HCT116 (cell line): ENCODE measurements around the gene CEMIP2. TPM values are rescaled to one million over a fixed set of nuclear protein-coding genes. Genes with fewer than 3 reads are reported as not detected.

Experiments
- ATAC-seq: fragments of 200-7000 bp; cut with Tn5 transposase; 2 replicates; pipeline ENCODE4 v1.9.1; 2020; ENCODE audit warnings: mild to moderate bottlenecking, moderate library complexity
- BruUV-seq: library from RNA; stranded (reverse); fragments of 400-500 nt; replicated peaks from 2 replicates; lab custom pipeline; 2021; lab: Mats Ljungman, UMichigan
- CTCF ChIA-PET: fragments of 300-600 bp; sonication (Branson Sonifier 250); formaldehyde crosslinking; loops from one replicate; lab custom pipeline; 2021; ENCODE audit warnings: antibody characterized with exemption; lab: Charles Lee
- POLR2A ChIA-PET: fragments of 300-600, 350-600 bp; sonication (Branson Sonifier 250); formaldehyde crosslinking; loops from one replicate; lab custom pipeline; 2021; ENCODE audit warnings: antibody characterized with exemption; lab: Charles Lee
- RAD21 ChIA-PET, 2 experiments: fragments of 300-600 bp; sonication (Branson Sonifier 250); formaldehyde crosslinking; loops; one replicate each; lab custom pipeline; 2023; ENCODE audit warnings: low total read pairs in 2 of 2; ENCODE audit not compliant: uncharacterized antibody in 2 of 2, unreplicated experiment in 2 of 2, low non-redundant PET in 1 of 2; lab: Charles Lee
- DNase-seq: peaks from one replicate; pipeline ENCODE4 v3.0.0-alpha.2; 2010; ENCODE audit warnings: low read depth, low spot score
- H2AFZ ChIP-seq: fragments of 200-600 bp; shearing (Covaris generic), sonication (generic); 2 replicates; pipeline ENCODE4 v1.6.1; 2017; ENCODE audit warnings: low read depth, mixed run types, mixed read lengths, antibody characterized with exemption, low read length; ENCODE audit not compliant: poor library complexity, severe bottlenecking
- H3K27ac ChIP-seq: 2 replicates; pipeline ENCODE4 v1.5.1; 2012; ENCODE audit warnings: low read depth, low read length
- H3K27me3 ChIP-seq: fragments of 200-600 bp; sonication (generic); 2 replicates; pipeline ENCODE4 v1.6.1; 2016; ENCODE audit warnings: mixed run types, low read length, mixed read lengths; ENCODE audit not compliant: insufficient read depth
- H3K36me3 ChIP-seq, 2 experiments: fragments of 200-500 bp in 1 of 2; fragments of 200-600 bp in 1 of 2; sonication (Bioruptor generic) in 1 of 2; sonication (generic) in 1 of 2; 2 replicates each; pipeline versions ENCODE4 v1.5.1 to v1.6.1; 2014 to 2016; ENCODE audit warnings: low read length in 2 of 2, inconsistent platforms in 1 of 2, mixed read lengths in 1 of 2, mixed run types in 1 of 2; ENCODE audit not compliant: insufficient read depth in 2 of 2, control insufficient read depth in 1 of 2
- H3K4me1 ChIP-seq, 2 experiments: fragments of 200-600 bp in 1 of 2; sonication (generic) in 1 of 2; 2 replicates each; pipeline versions ENCODE4 v1.5.1 to v1.6.1; 2012 to 2017; ENCODE audit warnings: low read length in 2 of 2, inconsistent platforms in 1 of 2, mild to moderate bottlenecking in 1 of 2, mixed read lengths in 1 of 2, mixed run types in 1 of 2, moderate library complexity in 1 of 2; ENCODE audit not compliant: insufficient read depth in 2 of 2, control insufficient read depth in 1 of 2
- H3K4me2 ChIP-seq: fragments of 200-600 bp; sonication (generic); 2 replicates; pipeline ENCODE4 v1.6.1; 2017; ENCODE audit warnings: mixed run types, low read length, mixed read lengths
- H3K4me3 ChIP-seq, 2 experiments: fragments of 200-600 bp in 1 of 2; sonication (generic) in 1 of 2; replicated peaks in 1 of 2; 2 replicates each; pipeline ENCODE4 v1.5.1; 2011 to 2016; ENCODE audit warnings: low read length in 2 of 2, control low read depth in 1 of 2, low read depth in 1 of 2, mild to moderate bottlenecking in 1 of 2, mixed read lengths in 1 of 2, mixed run types in 1 of 2
- H3K79me2 ChIP-seq: fragments of 200-600 bp; sonication (generic); 2 replicates; pipeline ENCODE4 v1.6.1; 2017; ENCODE audit warnings: mild to moderate bottlenecking, mixed run types, low read length, moderate library complexity, mixed read lengths; ENCODE audit not compliant: insufficient read depth
- H3K9ac ChIP-seq: fragments of 200-600 bp; sonication (generic); 2 replicates; pipeline ENCODE4 v1.6.1; 2016; ENCODE audit warnings: low read length, mixed read lengths
- H3K9me2 ChIP-seq: fragments of 200-600 bp; sonication (generic), shearing (Covaris generic); 2 replicates; pipeline ENCODE4 v1.6.1; 2017; ENCODE audit warnings: mixed run types, mild to moderate bottlenecking, moderate library complexity; ENCODE audit not compliant: insufficient read depth
- H3K9me3 ChIP-seq, 2 experiments: fragments of 200-500 bp in 1 of 2; fragments of 200-600 bp in 1 of 2; sonication (Bioruptor generic) in 1 of 2; sonication (generic) in 1 of 2; 2 replicates each; pipeline ENCODE4 v1.6.1; 2014 to 2017; ENCODE audit warnings: low read length in 2 of 2, mixed read lengths in 2 of 2, inconsistent platforms in 1 of 2, low read depth in 1 of 2, mild to moderate bottlenecking in 1 of 2, mixed run types in 1 of 2, moderate library complexity in 1 of 2; ENCODE audit not compliant: control insufficient read depth in 1 of 2, insufficient read depth in 1 of 2
- H4K20me1 ChIP-seq: fragments of 200-600 bp; sonication (generic), shearing (Covaris generic); 2 replicates; pipeline ENCODE4 v1.6.1; 2017; ENCODE audit warnings: mixed run types, mild to moderate bottlenecking, moderate library complexity; ENCODE audit not compliant: insufficient read depth
- ATF3 ChIP-seq: IDR thresholded peaks from 2 replicates; pipeline ENCODE4 v1.6.1; 2012
- CBX3 ChIP-seq: IDR thresholded peaks from 2 replicates; pipeline ENCODE4 v1.6.1; 2012; ENCODE audit warnings: low read depth
- CEBPB ChIP-seq: IDR thresholded peaks from 2 replicates; pipeline ENCODE4 v1.6.1; 2012; ENCODE audit warnings: low read depth
- ELF1 ChIP-seq: IDR thresholded peaks from 2 replicates; pipeline ENCODE4 v1.6.1; 2012; ENCODE audit warnings: low read depth, borderline replicate concordance
- EZH2 ChIP-seq: fragments of 200-600 bp; sonication (generic); IDR thresholded peaks from 2 replicates; pipeline ENCODE4 v1.6.1; 2017; ENCODE audit warnings: antibody characterized with exemption, mixed run types
- EZH2phosphoT487 ChIP-seq: fragments of 200-600 bp; IDR thresholded peaks from 2 replicates; pipeline ENCODE4 v1.6.1; 2018; ENCODE audit warnings: antibody characterized with exemption, borderline replicate concordance
- FOSL1 ChIP-seq: IDR thresholded peaks from 2 replicates; pipeline ENCODE4 v1.6.1; 2012; ENCODE audit warnings: low read depth
- JUND ChIP-seq: IDR thresholded peaks from 2 replicates; pipeline ENCODE4 v1.6.1; 2012
- MAX ChIP-seq: IDR thresholded peaks from 2 replicates; pipeline ENCODE4 v1.6.1; 2012
- POLR2A ChIP-seq: IDR thresholded peaks from 2 replicates; pipeline ENCODE4 v1.7.0; 2011; ENCODE audit warnings: borderline replicate concordance; ENCODE audit not compliant: insufficient read depth, insufficient read length; ENCODE audit errors: extremely low read depth
- SIN3A ChIP-seq: IDR thresholded peaks from 2 replicates; pipeline ENCODE4 v1.6.1; 2012; ENCODE audit warnings: low read depth
- SRF ChIP-seq: IDR thresholded peaks from 2 replicates; pipeline ENCODE4 v1.6.1; 2012; ENCODE audit warnings: low read depth
- YY1 ChIP-seq: IDR thresholded peaks from 2 replicates; pipeline ENCODE4 v1.6.1; 2011; ENCODE audit warnings: low read length, low read depth, moderate library complexity, mild to moderate bottlenecking; ENCODE audit not compliant: insufficient replicate concordance; ENCODE audit errors: extremely low read depth
- ZBTB33 ChIP-seq: IDR thresholded peaks from 2 replicates; pipeline ENCODE4 v1.6.1; 2011; ENCODE audit warnings: mild to moderate bottlenecking, low read length, moderate library complexity; ENCODE audit not compliant: insufficient replicate concordance; ENCODE audit errors: extremely low read depth
- ZFX ChIP-seq: fragments of 450-650 bp; IDR thresholded peaks from 2 replicates; pipeline ENCODE4 v1.6.1; 2017
- intact Hi-C: fragments of 100-400 bp; cut with micrococcal nuclease; formaldehyde crosslinking; loops from 2 replicates; pipeline ENCODE4 v1.10.0; 2022
- total RNA-seq: library from RNA; stranded (reverse); gene quantifications from one replicate; pipeline ENCODE4 v1.2.1, GENCODE V29; 2021; ENCODE audit not compliant: unreplicated experiment

CEMIP2 gene
- total RNA-seq, 1 experiment from 2014 or later = 14.3 TPM

GRCh38 chr9:71748280-71748743 lies 20.0 kb downstream of the CEMIP2 start:
- peaks cover 0 to 11% of the 10 kb centered on the region in 2 experiments; a peak in 2 of 4 replicates for H3K4me1 ChIP-seq
- ChIA-PET POLR2A (no interaction called here), CTCF (no interaction called here), RAD21 (no interaction called here)
- no peak for DNase-seq
- no peak overlapping the region for H3K27ac ChIP-seq
- no peak for TF ChIP-seq EZH2
- no peak for TF ChIP-seq EZH2phosphoT487
- no peak for TF ChIP-seq SRF
- TF ChIP-seq CBX3 = no peak
- no peak for TF ChIP-seq ZBTB33
- no peak for TF ChIP-seq YY1
- no peak for TF ChIP-seq POLR2A
- TF ChIP-seq ATF3 = no peak
- TF ChIP-seq ELF1 = no peak
- TF ChIP-seq JUND = no peak
- no peak for TF ChIP-seq CEBPB
- TF ChIP-seq SIN3A = no peak
- no peak for TF ChIP-seq MAX
- TF ChIP-seq ZFX = no peak
- TF ChIP-seq FOSL1 = no peak
- no TSS peak for BruUV-seq
- H3K36me3 ChIP-seq = no peaks in the 10 kb centered on the region
- no peak overlapping the region for H3K4me2 ChIP-seq
- H3K4me3 ChIP-seq = no peak overlapping the region
- no peaks in the 10 kb centered on the region for H3K79me2 ChIP-seq
- H2AFZ ChIP-seq = no peak overlapping the region
- H3K27me3 ChIP-seq = no peaks in the 10 kb centered on the region
- no peaks in the 10 kb centered on the region for H3K9me2 ChIP-seq
- no peak overlapping the region for H3K9ac ChIP-seq
- intact Hi-C loops = no loop called here
- ATAC-seq = no peak
- no peaks in the 10 kb centered on the region for H4K20me1 ChIP-seq
- no peaks in the 10 kb centered on the region for H3K9me3 ChIP-seq
